HG02938 (cell line): ENCODE results near the gene REG4.

Experiments used
- ATAC-seq: cut with Tn5 transposase; IDR thresholded peaks from one replicate; pipeline ENCODE4 v1.9.1; 2021; ENCODE audit warnings: mild to moderate bottlenecking, moderate library complexity; ENCODE audit not compliant: unreplicated experiment

The REG4 gene

DNA sequence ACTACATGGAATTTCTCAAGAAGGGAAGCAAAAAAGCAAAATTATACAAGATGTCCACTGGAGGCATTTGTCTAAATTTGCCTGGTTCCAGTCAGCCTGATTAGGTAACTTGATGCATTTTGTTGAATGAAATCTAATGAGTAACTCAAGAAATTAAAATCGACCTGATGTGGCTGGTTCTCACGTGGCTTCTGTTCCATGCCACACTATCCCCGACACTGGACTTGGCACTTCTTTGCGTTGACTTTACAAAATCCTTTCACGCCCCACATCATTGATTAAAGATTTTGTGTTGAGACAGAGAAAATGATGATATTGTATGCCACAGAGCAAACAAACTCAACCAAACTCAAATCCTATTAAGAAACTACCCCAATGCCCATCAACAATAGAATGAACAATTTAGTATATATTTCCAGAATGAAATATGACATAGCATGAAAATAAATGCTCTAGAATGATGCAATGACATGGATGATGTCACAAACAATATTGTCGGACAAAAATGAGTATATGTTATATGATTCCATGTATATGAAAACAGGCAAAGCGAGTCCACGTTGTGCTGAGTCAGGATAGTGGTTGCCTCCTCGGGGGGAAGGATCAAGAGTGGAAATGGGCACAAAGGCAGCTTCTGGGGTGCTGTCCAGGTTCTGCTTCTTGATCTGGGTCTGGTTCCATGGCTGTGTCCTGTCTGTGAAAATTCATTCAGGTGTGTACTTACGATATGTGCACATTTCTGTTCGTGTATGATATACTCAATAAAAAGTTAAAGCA lies 29.6 kb downstream of the REG4 start:
- no peak for ATAC-seq

GRCh38 chr1:119779869-119780356 lies 31.3 kb downstream of the REG4 start:
- ATAC-seq = no peak

DNA sequence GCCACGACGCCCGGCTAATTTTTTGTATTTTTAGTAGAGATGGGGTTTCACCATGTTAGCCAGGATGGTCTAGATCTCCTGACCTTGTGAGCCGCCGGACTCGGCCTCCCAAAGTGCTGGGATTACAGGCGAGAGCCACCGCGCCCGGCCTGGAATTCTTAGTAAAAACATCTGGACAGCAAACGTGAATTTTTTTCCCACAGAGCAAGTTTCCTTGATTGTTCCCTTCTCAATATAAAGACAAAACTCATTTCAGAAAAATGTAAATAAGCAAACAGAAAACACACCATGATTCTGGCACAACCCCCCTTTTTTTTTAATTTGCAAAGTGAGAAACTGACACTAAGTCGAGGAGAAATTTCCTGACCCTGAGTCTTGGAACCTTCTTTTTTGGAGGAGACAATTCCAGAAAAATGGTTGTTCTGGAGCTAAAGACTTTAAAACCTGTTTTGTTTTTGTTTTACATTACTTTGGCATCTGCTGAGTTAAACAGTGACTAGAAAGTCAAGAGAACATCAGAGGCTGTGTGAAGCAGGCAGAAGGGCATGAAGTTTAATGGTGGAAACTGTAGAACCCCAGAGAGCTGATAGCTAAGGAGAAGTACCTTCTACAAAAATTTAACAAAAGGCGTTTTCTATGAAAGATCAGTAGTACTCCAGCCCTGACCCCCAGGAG lies 32.2 kb downstream of the REG4 start:
- ATAC-seq = no peak

DNA sequence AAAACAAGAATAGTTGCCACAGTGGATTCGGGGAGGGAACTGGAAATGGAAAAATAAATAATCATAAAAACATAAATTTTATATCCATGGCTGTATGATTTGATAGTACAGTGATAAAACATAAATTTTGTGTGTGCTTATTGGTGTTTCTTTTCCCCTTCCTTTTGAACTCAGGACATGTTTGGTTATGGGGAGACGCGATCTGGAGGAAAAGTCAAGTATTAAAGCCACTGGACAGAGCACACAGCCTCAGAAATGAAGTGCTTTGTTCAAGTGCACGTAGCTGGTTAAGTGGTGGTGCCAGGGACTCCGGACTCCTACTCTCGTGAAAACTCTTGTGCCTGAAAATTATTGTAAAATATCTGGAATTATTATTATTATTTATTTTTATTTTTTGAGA lies 32.9 kb downstream of the REG4 start:
- ATAC-seq = no peak

GRCh38 chr1:119774746-119775490 lies 36.3 kb downstream of the REG4 start:
- ATAC-seq = no peak

GRCh38 chr1:119773711-119774241 lies 37.5 kb downstream of the REG4 start:
- no peak for ATAC-seq

DNA sequence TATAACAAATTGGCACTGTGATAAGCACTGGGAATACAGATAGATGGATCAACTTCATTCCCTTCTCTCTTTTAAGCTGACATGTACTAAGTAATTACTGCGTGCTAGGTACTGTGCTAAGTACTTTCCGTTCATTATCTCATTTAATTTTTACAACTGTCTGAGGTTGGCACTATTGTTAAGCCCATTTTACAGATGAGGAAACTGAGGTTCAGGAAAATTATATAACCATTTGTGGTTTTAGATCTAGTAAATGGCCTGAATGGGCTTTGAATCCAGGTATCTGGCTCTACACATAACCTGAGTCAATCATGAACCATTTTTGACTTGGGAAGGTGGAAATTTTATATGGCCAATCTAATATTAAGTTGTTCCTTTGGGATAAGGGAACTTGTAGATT lies 39.0 kb downstream of the REG4 start:
- no peak for ATAC-seq

DNA sequence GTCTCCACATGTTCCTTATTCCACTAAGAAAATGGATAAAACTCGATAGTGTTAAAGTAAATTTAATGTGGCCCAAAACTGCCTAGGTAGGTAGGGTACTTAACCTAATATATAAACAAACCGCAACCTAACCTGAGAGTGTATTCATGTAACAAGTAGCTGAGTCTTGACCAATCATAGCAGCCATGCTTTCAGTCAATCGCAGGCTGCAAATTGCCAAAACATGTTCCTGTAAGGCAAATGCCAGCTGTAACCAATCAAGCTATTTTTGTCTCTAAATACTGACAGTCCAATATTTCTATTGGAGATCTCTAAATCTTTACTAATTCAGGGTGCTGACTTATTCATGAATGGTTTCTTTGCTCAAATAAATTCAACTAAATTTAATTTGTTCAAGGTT lies 39.5 kb downstream of the REG4 start:
- no peak for ATAC-seq

GRCh38 chr1:119771016-119771415 lies 40.2 kb downstream of the REG4 start:
- ATAC-seq = no peak

DNA sequence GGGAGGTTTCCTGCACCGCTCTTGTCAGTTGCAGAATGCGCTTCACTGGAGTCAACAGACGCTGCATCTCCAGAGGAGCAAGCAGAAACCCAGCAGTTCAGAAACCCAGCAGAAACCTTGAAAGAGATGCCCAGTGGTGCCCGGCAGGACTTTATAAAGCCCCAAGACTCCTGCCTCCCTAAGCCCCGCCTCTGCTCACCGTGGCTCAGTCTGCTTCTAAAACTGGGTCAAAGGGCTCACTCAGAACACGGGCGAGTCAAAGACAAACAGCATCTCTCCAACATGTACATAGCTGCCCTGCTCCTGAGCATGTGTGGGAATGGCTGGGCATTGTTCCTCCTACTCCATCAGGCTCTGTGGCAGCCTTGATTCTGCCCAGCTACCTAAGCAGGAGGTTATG lies 42.5 kb downstream of the REG4 start, which contains the start of gene HMGCS2:
TSS of gene HMGCS2 (minus strand) at position 128 of the 400 bp plus-strand sequence. CDS start at position 67, 61 bp downstream.
- ATAC-seq = no peak

DNA sequence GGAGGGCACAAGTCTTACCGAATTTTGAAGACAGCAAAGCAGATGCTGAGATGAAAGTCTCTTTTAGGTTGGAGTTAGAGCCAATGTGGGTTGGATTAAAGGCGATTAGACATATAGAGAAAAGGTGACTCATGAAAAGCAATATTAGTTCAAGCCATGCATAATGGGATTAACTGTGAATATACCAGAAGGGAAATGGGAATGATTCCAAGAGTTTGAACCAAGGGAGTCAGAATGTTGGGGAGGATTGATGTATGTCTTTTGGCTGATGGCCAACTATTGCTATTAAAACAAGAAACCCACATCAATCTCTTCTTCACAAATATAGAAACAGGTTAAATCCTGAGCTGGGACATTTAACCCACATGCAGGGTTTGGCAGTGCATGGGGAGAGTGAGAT lies 43.8 kb downstream of the REG4 start:
- no peak for ATAC-seq

- ATAC-seq = no peak
These were observed 44.9 kb downstream of the REG4 start for GRCh38 chr1:119766374-119766794.

DNA sequence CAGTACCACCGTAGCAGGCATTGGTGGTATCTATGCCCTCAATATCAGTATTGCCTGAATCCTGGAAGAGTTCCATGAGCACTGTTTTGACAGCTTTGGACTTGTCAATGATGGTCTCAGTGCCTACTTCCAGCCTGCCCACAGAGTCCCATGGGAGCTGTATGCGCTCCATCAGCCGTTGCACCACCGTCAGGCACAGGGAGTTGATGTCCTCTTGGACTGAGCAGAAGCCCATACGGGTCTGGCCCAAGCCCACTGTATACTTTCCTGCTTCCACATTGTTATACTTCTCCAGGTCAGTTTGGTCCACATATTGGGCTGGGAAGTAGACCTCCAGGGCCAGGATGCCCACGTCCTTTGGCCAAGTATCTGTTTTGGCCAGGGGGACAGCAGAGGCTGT lies 47.0 kb downstream of the REG4 start:
- no peak for ATAC-seq

GRCh38 chr1:119762953-119763352 lies 48.3 kb downstream of the REG4 start:
- ATAC-seq = no peak

DNA sequence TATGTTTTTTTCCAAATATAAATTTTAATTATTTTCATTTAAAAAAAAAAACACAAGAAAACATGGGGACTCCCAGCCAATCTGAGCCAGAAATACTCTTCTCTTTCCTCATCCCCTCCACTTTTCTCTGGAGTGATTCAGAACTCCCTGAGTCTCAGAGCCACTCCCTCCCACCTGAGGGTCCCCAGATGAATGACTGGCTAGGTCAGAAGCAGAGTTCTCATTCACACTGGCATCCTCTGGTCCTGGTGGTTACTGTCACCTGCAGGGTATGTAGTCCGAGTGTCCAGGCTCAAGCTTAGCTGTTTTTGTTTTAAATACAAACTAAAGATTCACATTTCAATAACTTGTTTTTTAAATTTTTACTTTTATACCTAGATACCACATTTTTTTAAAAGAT lies 48.9 kb downstream of the REG4 start:
- no peak for ATAC-seq

GRCh38 chr1:119758584-119758983 lies 52.7 kb downstream of the REG4 start:
- ATAC-seq = no peak

DNA sequence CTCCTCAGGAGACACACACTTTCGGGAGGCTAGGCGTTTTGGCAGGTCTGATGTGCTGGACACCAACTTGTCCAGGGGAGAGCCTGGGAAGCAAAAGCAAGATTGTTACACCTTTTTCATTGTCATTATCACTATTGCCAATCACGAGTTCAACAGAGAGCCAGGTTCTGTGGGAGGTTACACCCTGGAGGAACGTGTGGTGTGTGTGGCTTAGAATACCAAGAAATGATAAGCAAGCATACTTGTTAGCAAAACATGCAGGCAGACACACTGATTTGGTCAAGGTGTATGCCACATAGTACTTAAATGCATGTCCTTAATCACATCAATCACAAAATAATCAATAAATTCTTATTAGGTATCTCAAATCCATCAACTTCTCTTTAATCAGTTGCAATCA lies 58.7 kb downstream of the REG4 start:
- ATAC-seq = no peak

- no peak for ATAC-seq
These were observed 63.2 kb downstream of the REG4 start for GRCh38 chr1:119748040-119748439.

DNA sequence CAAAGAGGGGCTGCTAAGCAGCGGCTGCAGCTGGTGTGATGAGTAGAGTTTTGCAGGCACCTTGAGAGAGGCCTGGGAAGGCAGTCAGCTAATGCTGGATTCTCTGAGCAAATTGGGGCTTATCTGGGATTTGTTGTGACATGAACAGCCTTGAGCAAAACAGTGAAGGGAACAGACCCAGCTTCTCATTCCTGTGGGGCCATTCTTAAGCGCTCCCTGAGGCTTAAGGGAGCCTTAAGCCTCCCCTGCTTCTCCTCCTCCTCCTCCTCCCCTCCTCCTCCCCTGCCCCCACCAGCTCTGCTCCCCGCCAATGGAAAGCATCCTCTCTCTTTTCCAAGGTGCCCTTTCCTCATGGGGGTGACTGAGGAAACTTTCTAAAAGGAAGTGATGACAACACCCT lies 63.8 kb downstream of the REG4 start:
- no peak for ATAC-seq

DNA sequence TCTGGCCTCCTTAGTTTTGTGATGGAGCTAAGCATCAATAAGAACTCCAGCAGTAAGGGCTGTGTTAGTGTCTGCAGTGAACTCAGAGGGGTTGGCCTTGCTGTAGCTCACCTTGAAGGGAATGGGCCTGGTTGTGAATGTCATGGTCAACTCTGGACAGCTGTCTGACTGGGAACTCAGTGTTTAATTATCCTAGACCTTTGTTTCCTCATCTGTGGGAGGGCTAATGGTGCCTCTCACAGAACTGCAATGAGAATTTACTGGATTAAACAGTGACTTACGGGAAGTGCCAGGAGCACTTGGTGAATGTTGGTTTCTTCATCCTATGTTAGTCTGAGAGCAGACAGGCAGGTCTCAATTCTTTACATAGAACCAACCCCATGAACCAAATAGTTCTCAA lies 66.2 kb downstream of the REG4 start:
- no peak for ATAC-seq

GRCh38 chr1:119744598-119744942 lies 66.7 kb downstream of the REG4 start:
- ATAC-seq = no peak
